Measurements from ENCODE around the gene OR56A5. TPM values are rescaled to one million over a fixed set of nuclear protein-coding genes. Genes with fewer than 3 reads are reported as not detected.

The OR56A5 gene
- total and polyA plus RNA-seq, 2 of the 4 experiments (the other 2 are of a cell fraction) = not detected

GRCh38 chr11:5967708-5968107 is 586 bp downstream of the OR56A5 start:
- no peaks in the 10 kb centered on the region for H4K20me1 ChIP-seq (ENCODE audit: insufficient read depth, low read length)
- no peaks in the 10 kb centered on the region for H3K36me3 ChIP-seq (ENCODE audit: control insufficient read depth, insufficient read depth, low read length)
- no peaks in the 10 kb centered on the region for H3K9me1 ChIP-seq (ENCODE audit: insufficient read depth, low read length)
- no peak overlapping the region for H2BK15ac ChIP-seq (ENCODE audit: low read depth, low read length)
- H3K9ac ChIP-seq (ENCODE audit: low read depth, low read length) = no peak overlapping the region
- in situ Hi-C loops (cut with MboI; ENCODE audit: low sequenced_read_pairs) = no loop called here
- no peak overlapping the region for H3K4ac ChIP-seq (ENCODE audit: low read depth, low read length)
- no peak overlapping the region for H3K14ac ChIP-seq (replicated peaks; ENCODE audit: low read depth, low read length)
- no peak overlapping the region for H4K8ac ChIP-seq (ENCODE audit: low read depth in 2 of 2, low read length in 2 of 2)
- no peaks in the 10 kb centered on the region for H3K79me1 ChIP-seq (ENCODE audit: low read depth in 1 of 2, low read length in 2 of 2)
- H3K27me3 ChIP-seq (ENCODE audit: control insufficient read depth, insufficient read depth, low read length) = no peaks in the 10 kb centered on the region
- no peak overlapping the region for H3K56ac ChIP-seq (ENCODE audit: extremely low read depth, insufficient read depth, low read length)
- POLR2A ChIA-PET (ENCODE audit: unreplicated experiment) = no interaction called here
- no peak overlapping the region for H2BK5ac ChIP-seq (ENCODE audit: low read depth, low read length, poor library complexity, severe bottlenecking)
- no peak overlapping the region for H4K91ac ChIP-seq (ENCODE audit: insufficient read depth, low read depth, low read length)
- no TSS peak for BruUV-seq (replicated peaks)
- TF ChIP-seq USF2 (IDR thresholded peaks at IDR 0.05; ENCODE audit: low read depth, low read length) (no peak), MXI1 (IDR thresholded peaks at IDR 0.05; ENCODE audit: borderline replicate concordance, low read depth, low read length) (no peak)
- no peaks in the 10 kb centered on the region for H3K4me1 ChIP-seq (ENCODE audit: control insufficient read depth, insufficient read depth, low read length)
- no peak overlapping the region for H2AK9ac ChIP-seq (replicated peaks; ENCODE audit: low read depth, low read length, poor library complexity)
- CTCF ChIA-PET = no interaction called here
- H2AK5ac ChIP-seq (ENCODE audit: low read depth, low read length) = no peak overlapping the region
- H3K23ac ChIP-seq (ENCODE audit: low read depth, low read length) = no peak overlapping the region
- H3K18ac ChIP-seq (ENCODE audit: low read depth, low read length) = no peak overlapping the region
- H2AFZ ChIP-seq (replicated peaks; ENCODE audit: low read length, poor library complexity) = no peak overlapping the region
- dilution Hi-C loops (cut with HindIII; ENCODE audit: low sequenced_read_pairs, unreplicated experiment) = no loop called here
- no peak for ATAC-seq (ENCODE audit: low read depth)
- no peak overlapping the region for H2BK120ac ChIP-seq (ENCODE audit: low read depth, low read length)
- no peak for DNase-seq
- no peak overlapping the region for H4K5ac ChIP-seq (ENCODE audit: low read depth, low read length)
- WGBS, 2 experiments (ENCODE audit: extremely low coverage in 2 of 2, insufficient read length in 1 of 2) = 28% methylated on average over 3 of the region's 3 CpGs; no CpG with 5 or more reads in 1 of the 2 experiments
- no peak overlapping the region for H3K4me3 ChIP-seq (ENCODE audit: insufficient read depth, low read depth, low read length)
- H3K9me3 ChIP-seq (ENCODE audit: control insufficient read depth, insufficient read depth, low read length) = peaks cover 10% of the 10 kb centered on the region
- no peak overlapping the region for H3K27ac ChIP-seq (ENCODE audit: insufficient read depth, low read length)
- intact Hi-C loops (cut with micrococcal nuclease) = loop anchor here (5.0 to 10.0 kb wide), 2 partner anchors 555 to 757 kb away; no protein-coding TSS in a partner anchor
- H3K4me2 ChIP-seq (ENCODE audit: low read depth, low read length) = no peak overlapping the region
- no peak overlapping the region for H2BK20ac ChIP-seq (ENCODE audit: low read depth, low read length)
